K562 (cell line): ENCODE results near the gene SPTBN4. TPM values are rescaled to one million over a fixed set of nuclear protein-coding genes. Genes with fewer than 3 reads are reported as not detected.

Experiments
- BMI1 ChIP-seq: fragments of 150-350 bp; IDR thresholded peaks from 2 replicates; pipeline ENCODE4 v1.6.1; 2014; ENCODE audit warnings: low read length
- CCNT2 ChIP-seq: IDR thresholded peaks from 2 replicates; pipeline ENCODE4 v1.6.1; 2011; ENCODE audit warnings: borderline replicate concordance, low read depth, mild to moderate bottlenecking, moderate library complexity, mixed read lengths, low read length; ENCODE audit not compliant: insufficient read length; ENCODE audit errors: extremely low read depth
- CTCF ChIP-seq, 3 experiments: IDR thresholded peaks in 2 of 3; conservative IDR thresholded peaks in 1 of 3; 2 replicates each; pipeline ENCODE4 v1.5.1; 2011 to 2012; ENCODE audit warnings: low read length in 3 of 3, mild to moderate bottlenecking in 3 of 3, control low read depth in 2 of 3, improper control_type of control experiment in 1 of 3, inconsistent platforms in 1 of 3, low read depth in 1 of 3, mixed read lengths in 1 of 3, moderate library complexity in 1 of 3; ENCODE audit not compliant: insufficient read depth in 2 of 3
- DEAF1 ChIP-seq: fragments of 450-650 bp; formaldehyde crosslinking; IDR thresholded peaks from 2 replicates; pipeline ENCODE4 v1.4.0; 2020; ENCODE audit warnings: mild to moderate bottlenecking, moderate library complexity
- GABPA ChIP-seq: fragments of 200-800 bp; sonication (Bioruptor generic); conservative IDR thresholded peaks from 2 replicates; pipeline ENCODE4 v1.6.1; 2016; ENCODE audit warnings: low read depth, missing genetic modification characterization, missing compliant biosample characterization
- GTF2F1 ChIP-seq: IDR thresholded peaks from 2 replicates; pipeline ENCODE4 v1.6.1; 2011; ENCODE audit warnings: low read depth, low read length, improper control_type of control experiment
- HSF4 ChIP-seq: fragments of 250-450 bp; sonication (Bioruptor Pico); IDR thresholded peaks from 2 replicates; pipeline ENCODE4 v2.1.2; 2022; ENCODE audit warnings: mild to moderate bottlenecking, moderate library complexity, borderline replicate concordance
- KAT7 ChIP-seq: sonication (generic); formaldehyde crosslinking; IDR thresholded peaks from 2 replicates; pipeline ENCODE4 v1.8.0; 2022; ENCODE audit warnings: missing genetic modification reagents, mild to moderate bottlenecking, borderline replicate concordance
- PCBP1 ChIP-seq: fragments of 200-400 bp; formaldehyde crosslinking; IDR thresholded peaks from 2 replicates; pipeline ENCODE4 v1.6.1; 2018; ENCODE audit warnings: mild to moderate bottlenecking, low read depth, low read length; ENCODE audit not compliant: poor library complexity, severe bottlenecking
- PKNOX1 ChIP-seq: fragments of 450-650 bp; IDR thresholded peaks from 2 replicates; pipeline ENCODE4 v1.6.1; 2016
- POLR2B ChIP-seq: fragments of 450-650 bp; IDR thresholded peaks from 2 replicates; pipeline ENCODE4 v1.6.1; 2018; ENCODE audit warnings: low read depth; ENCODE audit not compliant: partially characterized antibody
- SRSF3 ChIP-seq: fragments of 200-400 bp; formaldehyde crosslinking; IDR thresholded peaks from 2 replicates; pipeline ENCODE4 v1.6.1; 2016; ENCODE audit warnings: mild to moderate bottlenecking, low read length, moderate library complexity; ENCODE audit not compliant: insufficient read depth
- TEAD4 ChIP-seq, 2 experiments: sonication (generic) in 1 of 2; formaldehyde crosslinking in 1 of 2; IDR thresholded peaks; 2 replicates each; pipeline versions ENCODE4 v1.6.1 to v1.8.0; 2012 to 2022; ENCODE audit warnings: borderline replicate concordance in 1 of 2, inconsistent platforms in 1 of 2, low read length in 1 of 2, mild to moderate bottlenecking in 1 of 2, missing genetic modification reagents in 1 of 2
- ZFX ChIP-seq: sonication (generic); formaldehyde crosslinking; IDR thresholded peaks from 2 replicates; pipeline ENCODE4 v1.8.0; 2022; ENCODE audit warnings: mild to moderate bottlenecking, missing genetic modification reagents, moderate library complexity
- ZKSCAN3 ChIP-seq: fragments of 250-450 bp; sonication (Bioruptor Pico); IDR thresholded peaks from 2 replicates; pipeline ENCODE4 v1.4.0; 2020
- ZKSCAN8 ChIP-seq: fragments of 200-800 bp; sonication (Bioruptor generic); IDR thresholded peaks from 2 replicates; pipeline ENCODE4 v1.6.1; 2016; ENCODE audit warnings: missing genetic modification characterization, missing compliant biosample characterization
- ZSCAN32 ChIP-seq: fragments of 450-650 bp; formaldehyde crosslinking; IDR thresholded peaks from 2 replicates; pipeline ENCODE4 v1.4.0; 2020; ENCODE audit warnings: mild to moderate bottlenecking, moderate library complexity
- polyA plus RNA-seq, 8 experiments: library from polyadenylated mRNA; depleted of rRNA in 4 of 8; stranded (reverse) in 5 of 8; unstranded in 3 of 8; fragments of >200 nt; fragmentation: Nextera tagmentation in 2 of 8; fragmentation: Illumina TruSeq in 1 of 8; extraction: Ambion mirVana in 2 of 8; extraction: Trizol in 1 of 8; gene quantifications; 2 replicates each; pipeline versions ENCODE4 v1.2.1 to v1.2.3, GENCODE V29; 2011 to 2014; ENCODE audit warnings: inconsistent platforms in 1 of 8, missing spikeins in 1 of 8
- total RNA-seq, 7 experiments: library from RNA; depleted of rRNA in 6 of 7; stranded (reverse); fragments of >200 nt in 6 of 7; fragmentation: Illumina TruSeq in 2 of 7; extraction: Trizol in 2 of 7; gene quantifications; 2 replicates each; pipeline versions ENCODE4 v1.2.1 to v1.2.3, GENCODE V29; 2011 to 2021; ENCODE audit warnings: low replicate concordance in 1 of 7

SPTBN4 gene
- total and polyA plus RNA-seq, 9 of the 15 experiments (the other 6 are each of a cell fraction or from before 2014, with no cell fraction given), result 0.01 to 1.5 (median 0.86) TPM

GRCh38 chr19:40425450-40426287 lies 41.1 kb upstream of the SPTBN4 start, which contains the start of gene SERTAD1 (continued):
- 0 out of 2 replicates have a peak, but pooled peaks have one; percentile 59 for TF ChIP-seq GTF2F1
- peak; percentile 73 for TF ChIP-seq CCNT2
- no peak for TF ChIP-seq ZKSCAN3 (CRISPR knock-in tag)
- peak; percentile 9; the same call in 1 of the 2 replicates for TF ChIP-seq ZSCAN32 (CRISPR knock-in tag)
- TF ChIP-seq PCBP1, result no peak
- peak; percentile 81 for TF ChIP-seq ZFX (CRISPR knock-in tag)
- peak; percentile 50 to 65 (median 58); a peak in 5 of 6 replicates for TF ChIP-seq CTCF (IDR thresholded peaks at IDR 0.05 in 2 of 3, conservative IDR thresholded peaks at IDR 0.05 in 1 of 3; ENCODE audit: insufficient read depth in 2 of 3, low read depth in 1 of 3, low read length in 3 of 3)
- TF ChIP-seq GABPA, result peak; percentile 66
- TF ChIP-seq BMI1, result no peak
- no peak for TF ChIP-seq HSF4 (CRISPR knock-in tag)
- no peak for TF ChIP-seq ZKSCAN8 (CRISPR knock-in tag)
- peak; percentile 96 for TF ChIP-seq POLR2B
- no peak for TF ChIP-seq DEAF1
- peak; percentile 80 for TF ChIP-seq PKNOX1
- TF ChIP-seq TEAD4 (IDR thresholded peaks at IDR 0.05; ENCODE audit: low read length), result 0 out of 2 replicates have a peak, but pooled peaks have one; percentile 4
- no peak for TF ChIP-seq TEAD4 (CRISPR knock-in tag; IDR thresholded peaks at IDR 0.05; ENCODE audit: borderline replicate concordance)
- TF ChIP-seq KAT7 (CRISPR knock-in tag), result peak; percentile 22; the same call in 1 of the 2 replicates
- TF ChIP-seq SRSF3, result no peak
